Liver (tissue), 9 donors: ENCODE data around the gene CACNA1B. TPM values are rescaled to one million over a fixed set of nuclear protein-coding genes. Genes with fewer than 3 reads are reported as not detected.

Source experiments
- DNase-seq: peaks from one replicate; pipeline ENCODE4 v3.0.0-alpha.2; 2017; ENCODE audit warnings: low spot score
- H3K27ac ChIP-seq, 2 donors: one replicate each; pipeline ENCODE4 v1.7.0; 2013; ENCODE audit warnings: inconsistent platforms in 2 of 2, low read length in 2 of 2, control low read depth in 1 of 2, low read depth in 1 of 2, mild to moderate bottlenecking in 1 of 2
- H3K27me3 ChIP-seq, 4 donors: one replicate each; pipeline versions ENCODE4 v1.6.1 to v1.7.0; 2013; ENCODE audit warnings: low read length in 3 of 4, inconsistent platforms in 1 of 4, mild to moderate bottlenecking in 1 of 4, moderate library complexity in 1 of 4; ENCODE audit not compliant: control insufficient read depth in 4 of 4, insufficient read depth in 4 of 4
- H3K36me3 ChIP-seq, 4 donors: one replicate each; pipeline versions ENCODE4 v1.6.1 to v1.7.0; 2013; ENCODE audit warnings: low read length in 3 of 4, mild to moderate bottlenecking in 3 of 4, low read depth in 1 of 4, moderate library complexity in 1 of 4; ENCODE audit not compliant: control insufficient read depth in 4 of 4, insufficient read depth in 3 of 4
- H3K4me1 ChIP-seq, 4 donors: one replicate each; pipeline versions ENCODE4 v1.6.1 to v1.7.0; 2013; ENCODE audit warnings: low read length in 3 of 4, mild to moderate bottlenecking in 3 of 4, moderate library complexity in 1 of 4; ENCODE audit not compliant: control insufficient read depth in 4 of 4, insufficient read depth in 4 of 4
- H3K4me3 ChIP-seq, 3 donors: one replicate each; pipeline versions ENCODE4 v1.6.1 to v1.7.0; 2013; ENCODE audit warnings: low read length in 3 of 3, control low read depth in 1 of 3, low read depth in 1 of 3, mild to moderate bottlenecking in 1 of 3
- H3K9ac ChIP-seq, 2 donors: one replicate each; pipeline ENCODE4 v1.7.0; 2013; ENCODE audit warnings: low read length in 2 of 2, mild to moderate bottlenecking in 2 of 2, moderate library complexity in 2 of 2, control low read depth in 1 of 2, low read depth in 1 of 2
- H3K9me3 ChIP-seq, 4 donors: one replicate each; pipeline versions ENCODE4 v1.6.1 to v1.7.0; 2013; ENCODE audit warnings: low read length in 3 of 4; ENCODE audit not compliant: control insufficient read depth in 4 of 4
- ATF3 ChIP-seq: IDR thresholded peaks from 2 replicates; pipeline ENCODE4 v1.6.1; 2016; ENCODE audit warnings: antibody characterized with exemption
- CTCF ChIP-seq: fragments of 150-350 bp; IDR thresholded peaks from 2 replicates; pipeline ENCODE4 v1.5.1; 2017; ENCODE audit warnings: improper control_type of control experiment, low read depth, low read length; ENCODE audit not compliant: missing input control
- EGR1 ChIP-seq, 2 donors: IDR thresholded peaks; 2 replicates each; pipeline ENCODE4 v1.6.1; 2016 to 2018; ENCODE audit warnings: antibody characterized with exemption in 2 of 2, low read depth in 2 of 2
- FOXA2 ChIP-seq: IDR thresholded peaks from 2 replicates; pipeline ENCODE4 v1.6.1; 2016; ENCODE audit warnings: antibody characterized with exemption
- GABPA ChIP-seq, 2 donors: IDR thresholded peaks in 1 of 2; conservative IDR thresholded peaks in 1 of 2; 2 replicates each; pipeline ENCODE4 v1.6.1; 2016; ENCODE audit warnings: antibody characterized with exemption in 2 of 2, mild to moderate bottlenecking in 1 of 2, moderate library complexity in 1 of 2
- HNF4A ChIP-seq, 2 donors: conservative IDR thresholded peaks; 2 replicates each; pipeline ENCODE4 v1.6.1; 2016; ENCODE audit warnings: antibody characterized with exemption in 2 of 2, mild to moderate bottlenecking in 2 of 2
- JUND ChIP-seq, 2 donors: IDR thresholded peaks; 2 replicates each; pipeline ENCODE4 v1.6.1; 2016; ENCODE audit warnings: antibody characterized with exemption in 2 of 2
- NR2F2 ChIP-seq: IDR thresholded peaks from 2 replicates; pipeline ENCODE4 v1.6.1; 2016; ENCODE audit warnings: antibody characterized with exemption
- RAD21 ChIP-seq, 2 donors: IDR thresholded peaks; 2 replicates each; pipeline ENCODE4 v1.6.1; 2016; ENCODE audit warnings: antibody characterized with exemption in 2 of 2, mild to moderate bottlenecking in 2 of 2
- RXRA ChIP-seq, 2 donors: IDR thresholded peaks; 2 replicates each; pipeline ENCODE4 v1.6.1; 2017 to 2018; ENCODE audit warnings: antibody characterized with exemption in 2 of 2, mild to moderate bottlenecking in 1 of 2
- SP1 ChIP-seq: IDR thresholded peaks from 2 replicates; pipeline ENCODE4 v1.6.1; 2018; ENCODE audit warnings: antibody characterized with exemption, mild to moderate bottlenecking
- TAF1 ChIP-seq: conservative IDR thresholded peaks from 2 replicates; pipeline ENCODE4 v1.6.1; 2016; ENCODE audit warnings: antibody characterized with exemption, mild to moderate bottlenecking
- YY1 ChIP-seq: IDR thresholded peaks from 2 replicates; pipeline ENCODE4 v1.6.1; 2016; ENCODE audit warnings: antibody characterized with exemption, mild to moderate bottlenecking
- ZBTB33 ChIP-seq: IDR thresholded peaks from 2 replicates; pipeline ENCODE4 v1.6.1; 2016; ENCODE audit warnings: antibody characterized with exemption
- WGBS: extraction: QIAGEN DNeasy Blood & Tissue Kit; methylation state at CpG from one replicate; pipeline ENCODE4 v1.1.7; 2013; 5-methylcytosine and 5-hydroxymethylcytosine counted together
- polyA plus RNA-seq, 2 donors: library from polyadenylated mRNA; stranded (reverse) in 1 of 2; unstranded in 1 of 2; fragments of 200-250 nt in 1 of 2; fragments of >200 nt in 1 of 2; fragmentation: Nextera tagmentation in 1 of 2; extraction: Ambion mirVana in 1 of 2; gene quantifications; one replicate each; pipeline versions ENCODE4 v1.2.1 to v1.2.3, GENCODE V29; 2013 to 2015
- total RNA-seq, 2 donors: library from RNA; depleted of rRNA; stranded (reverse); fragments of >200 nt; gene quantifications; one replicate each; pipeline ENCODE4 v1.2.3, GENCODE V29; 2014
- TF ChIP-seq, protein P1 (sequence below): IDR thresholded peaks from 2 replicates; pipeline ENCODE4 v1.6.1; 2016; ENCODE audit warnings: antibody characterized with exemption, mild to moderate bottlenecking
- donor health status: healthy.
- donor health status: healthy.
- donor health status: healthy.
- donor health status: healthy.
- donor health status: healthy.

Gene CACNA1B
- total and polyA plus RNA-seq, 4 donors: under 0.01 to 0.05 TPM; not detected in 2

DNA sequence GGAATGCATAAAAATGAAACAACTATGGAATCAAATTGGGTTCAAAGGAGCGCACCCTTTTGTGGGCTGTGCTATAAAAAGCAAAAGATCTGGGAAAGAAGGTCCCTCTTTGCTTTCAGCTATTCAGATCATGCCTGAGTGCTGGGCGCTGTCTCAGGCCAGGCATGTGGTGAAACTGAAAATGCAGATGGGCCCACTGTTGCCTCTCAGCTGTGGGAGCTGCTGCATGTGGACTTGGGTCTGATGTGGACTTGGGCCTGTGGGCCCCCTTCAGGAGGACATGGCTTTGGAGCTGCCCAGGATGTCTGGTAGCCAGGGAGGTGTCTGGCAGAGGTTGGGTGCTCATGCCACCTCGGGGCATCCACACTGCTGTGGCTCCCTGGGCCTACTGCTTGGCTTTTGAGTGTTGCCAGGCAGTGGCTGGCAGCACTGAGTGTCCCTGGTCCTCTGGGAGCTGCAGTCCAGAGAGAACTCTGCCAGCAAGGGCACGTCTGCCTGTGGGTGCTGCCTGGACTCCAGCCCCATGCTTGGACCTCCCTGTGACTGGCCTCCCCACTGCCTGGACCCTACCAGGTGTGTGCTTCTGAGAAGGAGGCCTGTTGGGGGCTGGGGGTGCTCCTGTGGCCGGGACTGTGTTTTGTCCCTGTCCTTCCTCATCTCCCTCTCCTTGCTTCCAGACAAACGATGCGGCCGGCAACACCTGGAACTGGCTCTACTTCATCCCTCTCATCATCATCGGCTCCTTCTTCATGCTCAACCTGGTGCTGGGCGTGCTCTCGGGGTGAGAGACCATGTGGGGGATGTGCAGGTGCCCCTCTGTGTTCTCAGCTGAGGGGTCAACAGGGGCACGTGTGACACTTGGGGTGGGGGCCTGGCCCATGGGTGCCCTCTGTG is 74.3 kb downstream of the CACNA1B start:
- Histone ChIP-seq H3K4me3 (no peak overlapping the region), H3K27me3 (no peaks in the 10 kb centered on the region), H3K27ac (no peak overlapping the region), H3K36me3 (no peaks in the 10 kb centered on the region), H3K4me1 (no peaks in the 10 kb centered on the region), H3K9ac (no peak overlapping the region), H3K9me3 (no peaks in the 10 kb centered on the region)
- no peak for TF ChIP-seq TAF1
- no peak for TF ChIP-seq JUND (IDR thresholded peaks at IDR 0.05)
- no peak for TF ChIP-seq NR2F2
- no peak for TF ChIP-seq RXRA (IDR thresholded peaks at IDR 0.05)
- TF ChIP-seq HNF4A (conservative IDR thresholded peaks at IDR 0.05): no peak
- no peak for TF ChIP-seq ZBTB33
- no peak for TF ChIP-seq CTCF
- TF ChIP-seq GABPA (IDR thresholded peaks at IDR 0.05 in 1 of 2, conservative IDR thresholded peaks at IDR 0.05 in 1 of 2): no peak
- no peak for TF ChIP-seq YY1
- TF ChIP-seq RAD21 (IDR thresholded peaks at IDR 0.05): no peak
- TF ChIP-seq FOXA2: no peak
- TF ChIP-seq ATF3: no peak
- TF ChIP-seq EGR1 (IDR thresholded peaks at IDR 0.05; ENCODE audit: low read depth in 2 of 2): no peak
- 86% methylated on average over 12 of the region's 12 CpGs for WGBS
- DNase-seq: no peak

- Histone ChIP-seq H3K4me3 (no peak overlapping the region), H3K9me3 (no peaks in the 10 kb centered on the region), H3K4me1 (no peaks in the 10 kb centered on the region), H3K36me3 (no peaks in the 10 kb centered on the region), H3K9ac (no peak overlapping the region), H3K27ac (no peak overlapping the region), H3K27me3 (no peaks in the 10 kb centered on the region)
- TF ChIP-seq JUND (IDR thresholded peaks at IDR 0.05) (no peak), ZBTB33 (no peak), HNF4A (conservative IDR thresholded peaks at IDR 0.05) (no peak), SP1 (no peak), FOXA2 (no peak), YY1 (no peak)
- TF ChIP-seq, protein P1, sequence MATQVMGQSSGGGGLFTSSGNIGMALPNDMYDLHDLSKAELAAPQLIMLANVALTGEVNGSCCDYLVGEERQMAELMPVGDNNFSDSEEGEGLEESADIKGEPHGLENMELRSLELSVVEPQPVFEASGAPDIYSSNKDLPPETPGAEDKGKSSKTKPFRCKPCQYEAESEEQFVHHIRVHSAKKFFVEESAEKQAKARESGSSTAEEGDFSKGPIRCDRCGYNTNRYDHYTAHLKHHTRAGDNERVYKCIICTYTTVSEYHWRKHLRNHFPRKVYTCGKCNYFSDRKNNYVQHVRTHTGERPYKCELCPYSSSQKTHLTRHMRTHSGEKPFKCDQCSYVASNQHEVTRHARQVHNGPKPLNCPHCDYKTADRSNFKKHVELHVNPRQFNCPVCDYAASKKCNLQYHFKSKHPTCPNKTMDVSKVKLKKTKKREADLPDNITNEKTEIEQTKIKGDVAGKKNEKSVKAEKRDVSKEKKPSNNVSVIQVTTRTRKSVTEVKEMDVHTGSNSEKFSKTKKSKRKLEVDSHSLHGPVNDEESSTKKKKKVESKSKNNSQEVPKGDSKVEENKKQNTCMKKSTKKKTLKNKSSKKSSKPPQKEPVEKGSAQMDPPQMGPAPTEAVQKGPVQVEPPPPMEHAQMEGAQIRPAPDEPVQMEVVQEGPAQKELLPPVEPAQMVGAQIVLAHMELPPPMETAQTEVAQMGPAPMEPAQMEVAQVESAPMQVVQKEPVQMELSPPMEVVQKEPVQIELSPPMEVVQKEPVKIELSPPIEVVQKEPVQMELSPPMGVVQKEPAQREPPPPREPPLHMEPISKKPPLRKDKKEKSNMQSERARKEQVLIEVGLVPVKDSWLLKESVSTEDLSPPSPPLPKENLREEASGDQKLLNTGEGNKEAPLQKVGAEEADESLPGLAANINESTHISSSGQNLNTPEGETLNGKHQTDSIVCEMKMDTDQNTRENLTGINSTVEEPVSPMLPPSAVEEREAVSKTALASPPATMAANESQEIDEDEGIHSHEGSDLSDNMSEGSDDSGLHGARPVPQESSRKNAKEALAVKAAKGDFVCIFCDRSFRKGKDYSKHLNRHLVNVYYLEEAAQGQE: no peak
- WGBS: 89% methylated on average over 12 of the region's 12 CpGs
- no peak for DNase-seq
Measured at GRCh38 chr9:137952976-137953666, 75.5 kb downstream of the CACNA1B start.
